Measurements from ENCODE around the gene KRT85. TPM values are rescaled to one million over a fixed set of nuclear protein-coding genes. Genes with fewer than 3 reads are reported as not detected.
"Not testable (repeated sequence)": the region's sequence is repeated elsewhere in the genome, so short reads cannot be mapped to it uniquely, and the experiment has no call there.

The KRT85 gene
- total and polyA plus RNA-seq, 2 of the 4 experiments (the other 2 are of a cell fraction), result not detected

DNA sequence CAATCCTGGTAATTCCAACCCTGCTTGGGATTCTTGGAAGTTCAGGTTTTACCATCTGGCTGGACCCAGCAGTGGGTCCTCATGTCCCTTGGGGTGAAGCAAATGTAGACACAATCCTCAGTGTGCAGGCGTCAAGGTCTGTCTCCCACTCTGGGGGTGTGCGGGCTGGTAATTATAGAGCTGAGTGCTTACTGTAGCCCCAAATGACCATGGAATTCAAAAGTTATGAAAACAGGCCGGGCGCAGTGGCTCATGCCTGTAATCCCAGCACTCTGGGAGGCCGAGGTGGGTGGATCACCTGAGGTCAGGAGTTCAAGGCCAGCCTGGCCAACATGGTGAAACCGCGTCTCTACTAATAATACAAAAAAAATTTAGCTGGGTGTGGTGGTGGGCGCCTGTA is 22.2 kb downstream of the KRT85 start:
- H3K9me3 ChIP-seq (ENCODE audit: control insufficient read depth, insufficient read depth, low read length); H4K91ac ChIP-seq (ENCODE audit: insufficient read depth, low read depth, low read length); H3K79me1 ChIP-seq (ENCODE audit: low read depth in 1 of 2, low read length in 2 of 2); H2BK120ac ChIP-seq (ENCODE audit: low read depth, low read length); H3K9ac ChIP-seq (ENCODE audit: low read depth, low read length); H4K5ac ChIP-seq (ENCODE audit: low read depth, low read length); H3K4ac ChIP-seq (ENCODE audit: low read depth, low read length); H3K56ac ChIP-seq (ENCODE audit: extremely low read depth, insufficient read depth, low read length); H2AFZ ChIP-seq (replicated peaks; ENCODE audit: low read length, poor library complexity); H3K4me2 ChIP-seq (ENCODE audit: low read depth, low read length); H4K20me1 ChIP-seq (ENCODE audit: insufficient read depth, low read length); H3K4me1 ChIP-seq (ENCODE audit: control insufficient read depth, insufficient read depth, low read length); H3K9me1 ChIP-seq (ENCODE audit: insufficient read depth, low read length); H2BK5ac ChIP-seq (ENCODE audit: low read depth, low read length, poor library complexity, severe bottlenecking); H2AK5ac ChIP-seq (ENCODE audit: low read depth, low read length); H3K14ac ChIP-seq (replicated peaks; ENCODE audit: low read depth, low read length); H2BK15ac ChIP-seq (ENCODE audit: low read depth, low read length); POLR2A ChIA-PET (ENCODE audit: unreplicated experiment); H4K8ac ChIP-seq (ENCODE audit: low read depth in 2 of 2, low read length in 2 of 2); in situ Hi-C loops (cut with MboI; ENCODE audit: low sequenced_read_pairs); H2AK9ac ChIP-seq (replicated peaks; ENCODE audit: low read depth, low read length, poor library complexity); H2BK20ac ChIP-seq (ENCODE audit: low read depth, low read length); H3K4me3 ChIP-seq (ENCODE audit: insufficient read depth, low read depth, low read length); dilution Hi-C loops (cut with HindIII; ENCODE audit: low sequenced_read_pairs, unreplicated experiment); ATAC-seq (ENCODE audit: low read depth); H3K27ac ChIP-seq (ENCODE audit: insufficient read depth, low read length); DNase-seq; H3K23ac ChIP-seq (ENCODE audit: low read depth, low read length); intact Hi-C loops (cut with micrococcal nuclease); H3K18ac ChIP-seq (ENCODE audit: low read depth, low read length); BruUV-seq (replicated peaks); H3K36me3 ChIP-seq (ENCODE audit: control insufficient read depth, insufficient read depth, low read length): not testable (repeated sequence)
- CTCF ChIA-PET, result interaction anchor here (1.2 to 1.3 kb wide), 2 partner anchors 13 to 64 kb away, joined by 3 read pairs; no protein-coding TSS in a partner anchor
- WGBS, 2 experiments (ENCODE audit: extremely low coverage in 2 of 2, insufficient read length in 1 of 2), result no CpG with 5 or more reads among the region's 8 CpGs
- H3K27me3 ChIP-seq (ENCODE audit: control insufficient read depth, insufficient read depth, low read length), result peaks cover 62% of the 10 kb centered on the region
